HEK293 (cell line): ENCODE results near the gene FAM9B.

Experiments
- CTCF ChIA-PET: fragments of 350-600 bp; formaldehyde crosslinking; extraction: SDS; loops from one replicate; lab custom pipeline; 2021; ENCODE audit warnings: antibody characterized with exemption; lab: Yijun Ruan, JAX
- POLR2A ChIA-PET: fragments of 300-600 bp; formaldehyde crosslinking; extraction: SDS; loops from one replicate; lab custom pipeline; 2020; ENCODE audit warnings: antibody characterized with exemption, inconsistent platforms; lab: Yijun Ruan, JAX
- H3K27ac ChIP-seq: fragments of 200-500 bp; sonication (Bioruptor generic); 2 replicates; pipeline ENCODE4 v1.5.1; 2014; ENCODE audit warnings: low read depth, low read length, control low read depth, inconsistent platforms; ENCODE audit errors: extremely low read depth
- H3K36me3 ChIP-seq, 2 experiments: fragments of 200-500 bp in 1 of 2; sonication (Bioruptor generic) in 1 of 2; 1 replicate in 1 of 2; 2 replicates in 1 of 2; pipeline ENCODE4 v1.5.1; 2014 to 2017; ENCODE audit warnings: inconsistent platforms in 2 of 2, low read length in 2 of 2; ENCODE audit not compliant: control insufficient read depth in 2 of 2, insufficient read depth in 1 of 2
- H3K4me1 ChIP-seq: fragments of 200-500 bp; sonication (Bioruptor generic); 2 replicates; pipeline ENCODE4 v1.5.1; 2014; ENCODE audit warnings: mild to moderate bottlenecking, low read length, inconsistent platforms; ENCODE audit not compliant: control insufficient read depth, insufficient read depth
- H3K4me3 ChIP-seq: 2 replicates; pipeline ENCODE4 v1.5.1; 2011; ENCODE audit warnings: low read depth, mild to moderate bottlenecking, control low read depth, low read length, moderate library complexity
- H3K9me3 ChIP-seq: fragments of 200-500 bp; sonication (Bioruptor generic); 2 replicates; pipeline ENCODE4 v1.5.1; 2014; ENCODE audit warnings: low read depth, low read length, inconsistent platforms; ENCODE audit not compliant: control insufficient read depth, insufficient read depth
- EGR2 ChIP-seq: fragments of 450-650 bp; formaldehyde crosslinking; IDR thresholded peaks from 2 replicates; pipeline ENCODE4 v1.5.1; 2016; ENCODE audit warnings: low read depth, missing biosample characterization, missing genetic modification characterization
- HIC1 ChIP-seq: fragments of 450-650 bp; formaldehyde crosslinking; IDR thresholded peaks from 2 replicates; pipeline ENCODE4 v1.5.1; 2016; ENCODE audit warnings: missing biosample characterization, missing genetic modification characterization
- HOXC10 ChIP-seq: sonication (generic); formaldehyde crosslinking; IDR thresholded peaks from 2 replicates; pipeline ENCODE4 v1.8.1; 2023; ENCODE audit warnings: mild to moderate bottlenecking, missing genetic modification reagents
- HOXD13 ChIP-seq: sonication (generic); formaldehyde crosslinking; IDR thresholded peaks from 2 replicates; pipeline ENCODE4 v1.8.0; 2022; ENCODE audit warnings: missing genetic modification reagents, borderline replicate concordance
- KLF1 ChIP-seq: fragments of 450-650 bp; formaldehyde crosslinking; IDR thresholded peaks from 2 replicates; pipeline ENCODE4 v1.5.1; 2016; ENCODE audit warnings: missing biosample characterization, missing genetic modification characterization
- SP7 ChIP-seq: fragments of 450-650 bp; formaldehyde crosslinking; IDR thresholded peaks from 2 replicates; pipeline ENCODE4 v1.5.1; 2016; ENCODE audit warnings: missing biosample characterization, missing genetic modification characterization
- ZBTB20 ChIP-seq: fragments of 450-650 bp; formaldehyde crosslinking; IDR thresholded peaks from 2 replicates; pipeline ENCODE4 v1.5.1; 2016; ENCODE audit warnings: missing biosample characterization, missing genetic modification characterization
- ZBTB7A ChIP-seq: fragments of 450-650 bp; formaldehyde crosslinking; IDR thresholded peaks from 2 replicates; pipeline ENCODE4 v1.5.1; 2016; ENCODE audit warnings: low read depth, missing biosample characterization, missing genetic modification characterization
- ZNF10 ChIP-seq: fragments of 450-650 bp; formaldehyde crosslinking; IDR thresholded peaks from 2 replicates; pipeline ENCODE4 v1.5.1; 2017; ENCODE audit warnings: missing biosample characterization, missing genetic modification characterization
- ZNF148 ChIP-seq: fragments of 450-650 bp; formaldehyde crosslinking; IDR thresholded peaks from 2 replicates; pipeline ENCODE4 v1.5.0; 2017; ENCODE audit warnings: missing biosample characterization, missing genetic modification characterization, borderline replicate concordance
- ZNF274 ChIP-seq, 2 experiments: fragments of 200-500 bp in 1 of 2; fragments of 450-650 bp in 1 of 2; sonication (Bioruptor generic) in 1 of 2; formaldehyde crosslinking in 1 of 2; IDR thresholded peaks; 2 replicates each; pipeline versions ENCODE4 v1.5.1 to v1.6.1; 2014 to 2016; ENCODE audit warnings: borderline replicate concordance in 1 of 2, inconsistent platforms in 1 of 2, low read length in 1 of 2, missing biosample characterization in 1 of 2, missing genetic modification characterization in 1 of 2
- ZNF335 ChIP-seq: fragments of 450-650 bp; formaldehyde crosslinking; conservative IDR thresholded peaks from 2 replicates; pipeline ENCODE4 v1.5.1; 2016; ENCODE audit warnings: missing biosample characterization, missing genetic modification characterization
- ZNF341 ChIP-seq: fragments of 450-650 bp; formaldehyde crosslinking; IDR thresholded peaks from 2 replicates; pipeline ENCODE4; 2016; ENCODE audit warnings: low read depth, missing biosample characterization, missing genetic modification characterization
- ZNF350 ChIP-seq: fragments of 450-650 bp; formaldehyde crosslinking; IDR thresholded peaks from 2 replicates; pipeline ENCODE4 v1.5.0; 2017; ENCODE audit warnings: missing biosample characterization, mild to moderate bottlenecking, missing genetic modification characterization
- ZNF391 ChIP-seq: fragments of 450-650 bp; formaldehyde crosslinking; IDR thresholded peaks from 2 replicates; pipeline ENCODE4 v1.5.1; 2016; ENCODE audit warnings: low read depth, missing biosample characterization, missing genetic modification characterization, borderline replicate concordance
- ZNF398 ChIP-seq: fragments of 450-650 bp; formaldehyde crosslinking; IDR thresholded peaks from 2 replicates; pipeline ENCODE4 v1.5.1; 2017; ENCODE audit warnings: missing biosample characterization, missing genetic modification characterization
- ZNF501 ChIP-seq: fragments of 450-650 bp; formaldehyde crosslinking; IDR thresholded peaks from 2 replicates; pipeline ENCODE4 v1.5.1; 2016; ENCODE audit warnings: missing biosample characterization, missing genetic modification characterization
- ZNF776 ChIP-seq: fragments of 450-650 bp; formaldehyde crosslinking; IDR thresholded peaks from 2 replicates; pipeline ENCODE4 v1.5.0; 2017; ENCODE audit warnings: missing biosample characterization, missing genetic modification characterization, borderline replicate concordance
- ZSCAN5A ChIP-seq: fragments of 450-650 bp; formaldehyde crosslinking; IDR thresholded peaks from 2 replicates; pipeline ENCODE4 v1.5.1; 2016; ENCODE audit warnings: missing biosample characterization, missing genetic modification characterization

The FAM9B gene

GRCh38 chrX:9033989-9034388 lies at the start of gene FAM9B:
FAM9B (minus strand) TSS chrX:9034127; CDS start chrX:9032986, 1,141 bp downstream.
- H3K9me3 ChIP-seq = no peaks in the 10 kb centered on the region
- CTCF ChIA-PET = no interaction called here
- H3K27ac ChIP-seq = no peak within 1 kb of the TSS
- no peaks in the 10 kb centered on the region for H3K4me1 ChIP-seq
- POLR2A ChIA-PET = no interaction called here
- no peak for TF ChIP-seq HIC1
- TF ChIP-seq ZBTB7A (tag by site-specific recombination) = no peak
- TF ChIP-seq ZNF350 (tag by site-specific recombination) = no peak
- no peak for TF ChIP-seq ZNF148 (tag by site-specific recombination)
- TF ChIP-seq SP7 (tag by site-specific recombination) = no peak
- no peak for TF ChIP-seq ZBTB20
- no peak for TF ChIP-seq ZNF335
- no peak for TF ChIP-seq ZNF391 (tag by site-specific recombination)
- TF ChIP-seq EGR2 (tag by site-specific recombination) = no peak
- TF ChIP-seq KLF1 (tag by site-specific recombination) = no peak
- no peak for TF ChIP-seq ZNF776 (tag by site-specific recombination)
- TF ChIP-seq ZNF341 = no peak
- no peak for TF ChIP-seq ZNF501 (tag by site-specific recombination)
- no peak for TF ChIP-seq ZNF274 (IDR thresholded peaks at IDR 0.05; ENCODE audit: low read length)
- TF ChIP-seq ZNF274 (tag by site-specific recombination; IDR thresholded peaks at IDR 0.05; ENCODE audit: borderline replicate concordance) = no peak
- TF ChIP-seq HOXC10 (CRISPR knock-in tag) = no peak
- TF ChIP-seq HOXD13 = no peak
- TF ChIP-seq ZNF10 (tag by site-specific recombination) = no peak
- no peak within 1 kb of the TSS for H3K4me3 ChIP-seq
- H3K36me3 ChIP-seq = no peaks in the 10 kb centered on the region

- CTCF ChIA-PET = no interaction called here
- H3K4me1 ChIP-seq = no peaks in the 10 kb centered on the region
- TF ChIP-seq ZNF398 (tag by site-specific recombination) = no peak
- no peak for TF ChIP-seq ZSCAN5A (tag by site-specific recombination)
- TF ChIP-seq, all 188 proteins: peak for 0
- POLR2A ChIA-PET = no interaction called here
- no peak overlapping the region for H3K27ac ChIP-seq
- no peak overlapping the region for H3K4me3 ChIP-seq
- H3K36me3 ChIP-seq = no peaks in the 10 kb centered on the region
- no peaks in the 10 kb centered on the region for H3K9me3 ChIP-seq
Observed at GRCh38 chrX:9081271-9081670, 47.3 kb upstream of the FAM9B start.
